Jurkat, Clone E6-1 (cell line): Measurements from ENCODE around the gene SCNN1G.

Experiments used
- DNase-seq: peaks from one replicate; pipeline ENCODE4 v3.0.0-alpha.2; 2011; ENCODE audit warnings: low read depth, low spot score
- H3K4me3 ChIP-seq: 2 replicates; pipeline ENCODE4 v1.5.1; 2011; ENCODE audit warnings: mild to moderate bottlenecking, low read length, control low read depth, moderate library complexity

SCNN1G gene

DNA sequence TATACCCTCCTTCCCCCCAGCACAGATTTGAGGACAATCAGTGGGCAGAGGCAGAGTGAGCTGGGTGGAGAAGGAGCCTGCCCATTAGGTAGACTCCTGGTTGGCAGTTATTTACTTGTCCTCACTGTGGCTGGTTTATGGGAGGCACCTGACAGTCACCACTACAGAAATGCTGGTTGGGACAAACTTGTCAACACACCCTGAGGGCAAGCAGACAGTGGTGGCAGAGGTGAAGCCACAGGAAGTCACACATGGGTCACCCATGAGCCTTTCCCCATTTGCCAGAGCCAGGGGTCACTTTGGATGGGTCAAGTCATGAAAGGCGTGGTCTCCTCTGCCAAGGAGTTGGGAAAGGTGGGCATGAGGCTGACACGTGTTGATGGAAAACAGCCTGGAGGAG is 6.4 kb downstream of the SCNN1G start:
- H3K4me3 ChIP-seq: no peak overlapping the region
- DNase-seq: no peak

GRCh38 chr16:23194497-23195221 is 12.1 kb downstream of the SCNN1G start:
- no peak for DNase-seq
- no peak overlapping the region for H3K4me3 ChIP-seq

- no peak overlapping the region for H3K4me3 ChIP-seq
- DNase-seq: no peak
Observed at GRCh38 chr16:23195366-23195978, 12.9 kb downstream of the SCNN1G start.

DNA sequence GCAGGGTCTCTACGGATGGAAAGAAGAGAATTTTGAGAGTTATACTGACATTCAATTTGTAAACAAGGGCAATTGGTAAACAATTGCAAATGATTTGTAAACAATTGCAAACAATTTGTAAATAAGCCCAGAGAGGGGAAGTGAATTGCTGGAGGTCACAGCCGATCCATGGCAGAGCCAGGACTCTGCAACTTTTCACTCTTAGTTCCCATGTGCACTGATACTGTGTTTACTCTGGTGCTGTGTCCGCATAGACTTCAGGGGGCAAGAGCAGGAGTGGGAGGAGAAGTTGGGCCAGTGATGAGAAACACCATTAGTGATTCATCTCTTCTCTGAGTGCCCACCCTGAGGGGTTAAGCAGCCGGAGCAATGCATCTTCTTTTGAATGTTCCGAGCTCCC is 14.0 kb downstream of the SCNN1G start:
- no peak overlapping the region for H3K4me3 ChIP-seq
- no peak for DNase-seq

DNA sequence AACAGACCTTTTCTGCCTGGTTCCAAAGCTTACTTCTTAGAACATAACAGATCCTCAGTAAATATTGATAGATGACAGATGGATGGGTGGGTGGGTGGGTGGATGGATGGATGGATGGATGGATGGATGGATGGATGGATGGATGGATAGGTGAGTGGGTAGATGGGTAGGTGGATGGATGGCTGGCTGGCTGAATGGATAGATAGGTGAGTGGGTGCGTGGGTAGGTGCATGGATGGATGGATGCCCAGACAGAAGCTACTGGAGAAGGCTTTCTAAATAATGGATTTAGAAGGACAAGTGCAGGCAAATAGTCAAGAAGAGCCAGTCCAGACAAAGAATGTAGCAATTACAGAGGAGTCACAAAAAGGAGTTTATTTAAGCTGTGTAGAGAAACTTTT is 19.6 kb downstream of the SCNN1G start:
- DNase-seq: no peak
- H3K4me3 ChIP-seq: no peak overlapping the region

- no peak overlapping the region for H3K4me3 ChIP-seq
- no peak for DNase-seq
Observed at GRCh38 chr16:23206986-23207385, 24.4 kb downstream of the SCNN1G start.

GRCh38 chr16:23207485-23207884 is 24.9 kb downstream of the SCNN1G start:
- H3K4me3 ChIP-seq: no peak overlapping the region
- no peak for DNase-seq

DNA sequence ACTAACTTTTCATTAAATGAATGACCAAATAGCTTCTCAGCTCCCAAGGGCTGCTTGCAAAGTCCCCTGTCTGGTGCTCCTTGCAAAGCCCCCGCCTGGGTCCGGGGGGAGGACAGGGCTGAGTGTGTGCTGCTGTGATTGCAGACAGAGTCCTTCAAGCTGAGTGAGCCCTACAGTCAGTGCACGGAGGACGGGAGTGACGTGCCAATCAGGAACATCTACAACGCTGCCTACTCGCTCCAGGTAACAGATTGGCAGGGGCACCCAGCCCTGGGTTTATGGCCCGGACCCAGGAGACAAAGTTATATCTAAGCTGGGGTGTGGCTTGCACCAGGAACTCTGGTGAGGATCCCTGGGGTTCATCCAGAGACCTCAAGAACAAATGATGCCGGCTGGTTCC is 27.1 kb downstream of the SCNN1G start:
- DNase-seq: no peak

GRCh38 chr16:23213831-23214230 is 31.3 kb downstream of the SCNN1G start:
- H3K4me3 ChIP-seq: no peak overlapping the region
- DNase-seq: no peak

More for the DNA sequence above, 27.1 kb downstream of the SCNN1G start:
- no peak overlapping the region for H3K4me3 ChIP-seq

- no peak for DNase-seq
- H3K4me3 ChIP-seq: no peak overlapping the region
Observed at GRCh38 chr16:23214796-23215195, 32.3 kb downstream of the SCNN1G start.

GRCh38 chr16:23215435-23215834 is 32.9 kb downstream of the SCNN1G start:
- H3K4me3 ChIP-seq: no peak overlapping the region
- DNase-seq: no peak

DNA sequence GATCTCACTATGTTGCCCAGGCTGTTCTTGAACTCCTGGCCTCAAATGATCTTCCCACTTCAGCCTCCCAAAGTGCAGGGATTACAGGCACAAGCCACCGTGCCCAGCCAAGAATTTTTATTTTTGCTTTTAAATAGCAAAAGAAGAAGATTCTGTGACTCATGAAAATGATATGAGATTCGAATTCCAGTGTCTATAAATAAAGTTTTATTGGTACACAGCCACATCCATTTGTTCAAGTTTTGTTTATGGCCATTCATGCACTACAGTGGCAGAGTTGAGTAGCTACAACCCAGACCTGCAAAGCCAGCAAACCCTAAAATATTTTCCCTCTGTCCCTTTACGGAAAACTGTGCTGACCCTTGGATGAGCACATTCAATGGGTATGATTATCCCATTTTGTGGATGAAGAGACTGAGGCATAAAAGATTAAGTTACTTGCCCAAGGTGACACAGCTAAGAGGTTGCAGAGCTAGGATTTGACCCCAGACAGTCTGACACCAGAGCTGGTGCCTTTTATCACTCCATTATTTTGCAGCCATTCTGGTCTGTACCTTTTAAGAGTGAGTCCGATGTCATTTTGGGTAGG is 34.2 kb downstream of the SCNN1G start:
- DNase-seq: no peak
- H3K4me3 ChIP-seq: no peak overlapping the region

DNA sequence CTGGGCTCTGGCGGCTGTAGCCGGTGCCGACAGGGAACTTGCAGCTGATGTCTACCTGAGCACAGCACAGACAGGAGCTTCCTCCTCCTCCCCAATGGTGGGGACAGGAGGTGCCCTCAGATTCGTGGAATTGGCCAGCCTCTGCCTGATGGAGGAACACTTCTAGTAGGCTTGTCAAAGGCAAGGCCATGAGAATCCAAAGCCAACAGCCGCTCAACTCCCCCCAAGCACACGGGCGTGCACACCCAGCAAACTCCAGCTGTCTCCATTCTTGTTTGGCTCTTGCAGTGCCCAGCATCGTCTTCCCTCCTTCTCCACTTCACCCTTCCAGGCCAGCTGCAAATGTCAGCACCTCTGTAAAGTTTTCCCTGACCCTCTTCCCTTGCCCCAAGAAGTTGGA is 35.1 kb downstream of the SCNN1G start:
- H3K4me3 ChIP-seq: no peak overlapping the region
- no peak for DNase-seq

- H3K4me3 ChIP-seq: no peak overlapping the region
- no peak for DNase-seq
Observed at GRCh38 chr16:23222929-23223328, 40.4 kb downstream of the SCNN1G start.

- no peak for DNase-seq
- no peak overlapping the region for H3K4me3 ChIP-seq
Observed at GRCh38 chr16:23223368-23223767, 40.8 kb downstream of the SCNN1G start.

DNA sequence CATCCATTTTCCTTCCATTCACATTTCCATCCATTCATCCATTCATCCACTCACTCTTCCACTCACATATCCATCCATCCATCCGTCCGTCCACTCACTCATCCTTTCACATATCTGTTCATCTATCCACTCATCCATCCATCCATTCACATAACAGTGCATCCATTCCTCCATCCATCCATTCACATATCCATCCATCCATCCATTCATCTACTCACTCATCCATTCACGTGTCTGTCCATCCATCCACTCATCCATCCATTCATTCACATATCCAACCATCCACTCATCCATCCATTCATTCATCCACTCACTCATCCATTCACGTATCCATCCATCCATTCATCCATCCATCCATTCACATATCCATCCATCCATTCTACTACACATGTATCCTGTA is 42.6 kb downstream of the SCNN1G start:
- no peak for DNase-seq
- no peak overlapping the region for H3K4me3 ChIP-seq

GRCh38 chr16:23225634-23226033 is 43.1 kb downstream of the SCNN1G start:
- no peak for DNase-seq
- no peak overlapping the region for H3K4me3 ChIP-seq

DNA sequence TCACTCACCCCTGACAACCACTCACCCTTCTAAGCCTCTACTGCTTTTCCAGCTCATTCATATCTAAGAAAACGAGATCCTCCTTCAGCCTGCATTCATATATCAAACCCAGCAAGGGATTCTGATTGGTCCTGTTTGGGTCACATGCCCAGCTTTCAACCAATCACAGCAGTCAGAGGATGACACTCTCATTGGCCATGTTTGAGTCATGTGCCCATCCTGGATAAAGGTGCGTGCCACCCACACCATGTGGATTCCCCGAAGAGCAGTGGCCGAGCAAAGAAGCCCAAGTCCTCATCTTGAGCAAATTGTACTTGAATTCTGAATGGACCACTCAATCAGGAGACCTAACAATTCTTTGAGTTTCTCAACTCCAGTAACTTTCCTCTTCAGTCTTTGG is 45.0 kb downstream of the SCNN1G start:
- DNase-seq: peak; percentile 4
- no peak overlapping the region for H3K4me3 ChIP-seq

GRCh38 chr16:23229714-23230113 is 47.2 kb downstream of the SCNN1G start:
- H3K4me3 ChIP-seq: no peak overlapping the region

DNA sequence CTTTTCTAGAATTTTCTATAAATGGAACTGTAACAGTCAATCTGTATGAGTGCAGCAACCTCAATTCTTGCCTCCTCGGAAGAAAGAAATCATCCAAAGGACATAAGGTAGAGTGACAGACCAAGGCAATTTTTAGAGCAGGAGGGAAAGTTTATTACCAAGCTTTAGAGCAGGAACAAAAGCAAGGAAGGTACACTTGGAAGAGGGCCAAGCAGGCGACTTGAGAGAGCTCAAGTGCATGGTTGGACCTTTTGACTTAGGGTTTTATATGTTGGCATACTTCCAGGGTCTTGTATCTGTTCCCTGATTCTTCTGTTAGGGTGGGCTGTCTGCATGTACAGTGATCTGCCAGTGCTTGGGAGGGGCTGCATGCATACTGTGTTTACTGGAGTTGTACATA is 50.3 kb downstream of the SCNN1G start:
- no peak overlapping the region for H3K4me3 ChIP-seq
- no peak for DNase-seq

More at GRCh38 chr16:23229714-23230113, 47.2 kb downstream of the SCNN1G start:
- no peak for DNase-seq

DNA sequence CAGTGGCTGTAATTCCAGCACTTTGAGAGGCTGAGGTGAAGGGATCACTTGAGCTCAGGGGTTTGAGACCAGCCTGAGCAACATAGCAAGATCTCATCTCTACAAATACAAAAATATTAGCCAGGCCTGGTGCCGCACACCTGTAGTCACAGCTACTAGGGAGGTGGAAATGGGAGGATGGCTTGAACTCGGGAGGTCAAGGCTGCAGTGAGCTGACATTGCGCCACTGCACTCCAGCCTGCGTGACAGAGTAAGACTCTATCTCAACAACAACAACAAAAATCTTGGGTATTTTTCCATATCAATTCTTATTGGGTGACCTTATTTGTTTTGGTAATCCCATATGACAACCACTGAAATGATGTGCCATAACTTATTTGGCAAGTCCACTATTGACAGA is 52.6 kb downstream of the SCNN1G start:
- no peak for DNase-seq
- H3K4me3 ChIP-seq: no peak overlapping the region
